IMR-90 (cell line): ENCODE results near the gene ACSS1. TPM values are rescaled to one million over a fixed set of nuclear protein-coding genes. Genes with fewer than 3 reads are reported as not detected.

ENCODE experiments used
- ATAC-seq: fragments of 200-7000 bp; cut with Tn5 transposase; 2 replicates; pipeline ENCODE4 v1.9.1; 2020; ENCODE audit warnings: low read depth, mild to moderate bottlenecking, moderate library complexity
- BruUV-seq: library from RNA; stranded (reverse); fragments of 400-500 nt; replicated peaks from 2 replicates; lab custom pipeline; 2021; lab: Mats Ljungman, UMichigan
- CTCF ChIA-PET: fragments of 300-600 bp; formaldehyde crosslinking; extraction: SDS; loops from one replicate; lab custom pipeline; 2021; ENCODE audit warnings: antibody characterized with exemption; lab: Yijun Ruan, JAX
- POLR2A ChIA-PET: fragments of 300-600 bp; sonication (Branson Sonifier 250); formaldehyde crosslinking; loops from one replicate; lab custom pipeline; 2022; ENCODE audit warnings: antibody characterized with exemption; ENCODE audit not compliant: unreplicated experiment; lab: Charles Lee
- DNase-seq: peaks from one replicate; pipeline ENCODE4 v3.0.0; 2013
- H2AFZ ChIP-seq: replicated peaks from 2 replicates; pipeline ENCODE3; 2013; ENCODE audit warnings: low read length, mild to moderate bottlenecking; ENCODE audit not compliant: poor library complexity
- H2AK5ac ChIP-seq: 2 replicates; pipeline ENCODE4 v1.6.1; 2013; ENCODE audit warnings: low read depth, low read length, inconsistent platforms
- H2AK9ac ChIP-seq: replicated peaks from 2 replicates; pipeline ENCODE3; 2013; ENCODE audit warnings: mild to moderate bottlenecking, low read depth, low read length, moderate library complexity; ENCODE audit not compliant: poor library complexity
- H2BK120ac ChIP-seq: 2 replicates; pipeline ENCODE4 v1.6.1; 2013; ENCODE audit warnings: low read depth, low read length, inconsistent platforms
- H2BK15ac ChIP-seq: 3 replicates; pipeline ENCODE4 v1.6.1; 2013; ENCODE audit warnings: low read depth, low read length, inconsistent platforms
- H2BK20ac ChIP-seq: 2 replicates; pipeline ENCODE4 v1.6.1; 2013; ENCODE audit warnings: low read depth, mild to moderate bottlenecking, inconsistent platforms, low read length, moderate library complexity
- H2BK5ac ChIP-seq: 2 replicates; pipeline ENCODE4 v1.6.1; 2013; ENCODE audit warnings: mild to moderate bottlenecking, low read depth, low read length, inconsistent platforms; ENCODE audit not compliant: poor library complexity, severe bottlenecking
- H3K14ac ChIP-seq: replicated peaks from 2 replicates; pipeline ENCODE4 v1.6.1; 2013; ENCODE audit warnings: low read depth, low read length, inconsistent platforms
- H3K18ac ChIP-seq: 2 replicates; pipeline ENCODE4 v1.6.1; 2013; ENCODE audit warnings: low read depth, low read length, control low read depth
- H3K23ac ChIP-seq: 2 replicates; pipeline ENCODE4 v1.6.1; 2013; ENCODE audit warnings: low read depth, low read length, inconsistent platforms
- H3K27ac ChIP-seq: 2 replicates; pipeline ENCODE4 v1.5.1; 2013; ENCODE audit warnings: mild to moderate bottlenecking, control low read depth, low read length; ENCODE audit not compliant: insufficient read depth
- H3K27me3 ChIP-seq: 2 replicates; pipeline ENCODE4 v1.6.1; 2013; ENCODE audit warnings: low read length; ENCODE audit not compliant: control insufficient read depth, insufficient read depth
- H3K36me3 ChIP-seq: 2 replicates; pipeline ENCODE4 v1.6.1; 2013; ENCODE audit warnings: low read length, mixed read lengths; ENCODE audit not compliant: control insufficient read depth, insufficient read depth
- H3K4ac ChIP-seq: 2 replicates; pipeline ENCODE4 v1.6.1; 2013; ENCODE audit warnings: low read depth, low read length, inconsistent platforms
- H3K4me1 ChIP-seq: 2 replicates; pipeline ENCODE4 v1.6.1; 2013; ENCODE audit warnings: low read length, mixed read lengths; ENCODE audit not compliant: control insufficient read depth, insufficient read depth
- H3K4me2 ChIP-seq: 2 replicates; pipeline ENCODE4 v1.6.1; 2013; ENCODE audit warnings: low read depth, mild to moderate bottlenecking, control low read depth, low read length, moderate library complexity
- H3K4me3 ChIP-seq: 2 replicates; pipeline ENCODE4 v1.5.1; 2013; ENCODE audit warnings: low read depth, mild to moderate bottlenecking, control low read depth, low read length, moderate library complexity; ENCODE audit not compliant: insufficient read depth
- H3K56ac ChIP-seq: 2 replicates; pipeline ENCODE4 v1.6.1; 2013; ENCODE audit warnings: low read length, inconsistent platforms; ENCODE audit not compliant: insufficient read depth; ENCODE audit errors: extremely low read depth
- H3K79me1 ChIP-seq, 2 experiments: 2 replicates each; pipeline ENCODE4 v1.6.1; 2013; ENCODE audit warnings: low read length in 2 of 2, inconsistent platforms in 1 of 2, low read depth in 1 of 2
- H3K9ac ChIP-seq: 2 replicates; pipeline ENCODE4 v1.6.1; 2013; ENCODE audit warnings: low read depth, low read length, control low read depth
- H3K9me1 ChIP-seq: 2 replicates; pipeline ENCODE4 v1.6.1; 2013; ENCODE audit warnings: low read length, inconsistent platforms; ENCODE audit not compliant: insufficient read depth
- H3K9me3 ChIP-seq: 2 replicates; pipeline ENCODE4 v1.6.1; 2013; ENCODE audit warnings: low read length; ENCODE audit not compliant: control insufficient read depth, insufficient read depth
- H4K20me1 ChIP-seq: 2 replicates; pipeline ENCODE4 v1.6.1; 2013; ENCODE audit warnings: low read length, inconsistent platforms; ENCODE audit not compliant: insufficient read depth
- H4K5ac ChIP-seq: 2 replicates; pipeline ENCODE4 v1.6.1; 2013; ENCODE audit warnings: mild to moderate bottlenecking, low read depth, low read length, control low read depth
- H4K8ac ChIP-seq, 2 experiments: 2 replicates each; pipeline ENCODE4 v1.6.1; 2013; ENCODE audit warnings: low read depth in 2 of 2, low read length in 2 of 2, control low read depth in 1 of 2, inconsistent platforms in 1 of 2
- H4K91ac ChIP-seq: 2 replicates; pipeline ENCODE4 v1.6.1; 2013; ENCODE audit warnings: low read depth, low read length, inconsistent platforms; ENCODE audit not compliant: insufficient read depth
- CHD1 ChIP-seq: IDR thresholded peaks from 2 replicates; pipeline ENCODE4 v1.6.1; 2012; ENCODE audit warnings: low read depth, low read length, improper control_type of control experiment
- CTCF ChIP-seq: conservative IDR thresholded peaks from 2 replicates; pipeline ENCODE4 v1.5.1; 2012; ENCODE audit warnings: mild to moderate bottlenecking, low read depth, low read length, improper control_type of control experiment
- ELK1 ChIP-seq: fragments of 150-350 bp; IDR thresholded peaks from 2 replicates; pipeline ENCODE4 v1.6.1; 2016; ENCODE audit warnings: low read depth, mild to moderate bottlenecking, low read length, moderate library complexity, borderline replicate concordance
- FOS ChIP-seq: fragments of 150-350 bp; IDR thresholded peaks from 2 replicates; pipeline ENCODE4 v1.6.1; 2016; ENCODE audit warnings: low read depth, low read length
- MXI1 ChIP-seq: IDR thresholded peaks from 2 replicates; pipeline ENCODE4 v1.6.1; 2012; ENCODE audit warnings: low read depth, mild to moderate bottlenecking, low read length, moderate library complexity, borderline replicate concordance
- NFE2L2 ChIP-seq: fragments of 150-350 bp; IDR thresholded peaks from 2 replicates; pipeline ENCODE4 v1.6.1; 2016; ENCODE audit warnings: low read depth, mild to moderate bottlenecking, low read length
- RCOR1 ChIP-seq: IDR thresholded peaks from 2 replicates; pipeline ENCODE4 v1.6.1; 2012; ENCODE audit warnings: mild to moderate bottlenecking, low read length, improper control_type of control experiment; ENCODE audit not compliant: insufficient replicate concordance
- SMC3 ChIP-seq: fragments of 150-350 bp; IDR thresholded peaks from 2 replicates; pipeline ENCODE4 v1.6.1; 2016; ENCODE audit warnings: low read depth, mild to moderate bottlenecking, antibody characterized with exemption, low read length, moderate library complexity
- WGBS, 2 experiments: methylation state at CpG; one replicate each; pipeline versions ENCODE4 v1.1.5 to v1.1.7; 2013; ENCODE audit warnings: missing lambda C conversion rate in 2 of 2; ENCODE audit not compliant: insufficient read length in 1 of 2; ENCODE audit errors: extremely low coverage in 2 of 2; 5-methylcytosine and 5-hydroxymethylcytosine counted together
- dilution Hi-C: fragments of 300-500 bp; cut with HindIII; formaldehyde crosslinking; loops from one replicate; pipeline ENCODE4 v1.14.3; 2018; ENCODE audit warnings: low sequenced_read_pairs; ENCODE audit not compliant: unreplicated experiment
- in situ Hi-C: fragments of 300-500 bp; cut with MboI; formaldehyde crosslinking; loops from 3 replicates; pipeline ENCODE4 v1.14.3; 2019; ENCODE audit warnings: low sequenced_read_pairs, inconsistent platforms, mixed read lengths
- intact Hi-C: fragments of 100-400 bp; cut with micrococcal nuclease; formaldehyde crosslinking; loops from 2 replicates; pipeline ENCODE4 v1.10.0; 2022
- polyA plus RNA-seq, 3 experiments: library from polyadenylated mRNA; depleted of rRNA; stranded (reverse); fragments of >200 nt; gene quantifications; 2 replicates each; pipeline ENCODE4 v1.2.3, GENCODE V29; 2012; ENCODE audit warnings: low replicate concordance in 1 of 3
- total RNA-seq: library from RNA; depleted of rRNA; stranded (reverse); fragments of >200 nt; gene quantifications from 2 replicates; pipeline ENCODE4 v1.2.3, GENCODE V29; 2012

Gene ACSS1
- total and polyA plus RNA-seq, 2 of the 4 experiments (the other 2 are of a cell fraction) = 0.72 to 1.2 TPM

GRCh38 chr20:25099601-25100140 lies 41.7 kb upstream of the ACSS1 start:
- no peaks in the 10 kb centered on the region for H3K4me1 ChIP-seq
- no peak overlapping the region for H2BK5ac ChIP-seq
- H3K23ac ChIP-seq = no peak overlapping the region
- no peak overlapping the region for H4K91ac ChIP-seq
- WGBS, 2 experiments = 11% methylated on average over 1 of the region's 4 CpGs; no CpG with 5 or more reads in 1 of the 2 experiments
- intact Hi-C loops = no loop called here
- H2BK20ac ChIP-seq = no peak overlapping the region
- in situ Hi-C loops = no loop called here
- H2AK9ac ChIP-seq = no peak overlapping the region
- DNase-seq = no peak
- ATAC-seq = no peak
- H3K4me2 ChIP-seq = no peak overlapping the region
- H2BK15ac ChIP-seq = no peak overlapping the region
- no peaks in the 10 kb centered on the region for H3K79me1 ChIP-seq
- no peaks in the 10 kb centered on the region for H4K20me1 ChIP-seq
- no peak overlapping the region for H3K18ac ChIP-seq
- H3K9me3 ChIP-seq = no peaks in the 10 kb centered on the region
- no peaks in the 10 kb centered on the region for H3K9me1 ChIP-seq
- dilution Hi-C loops = no loop called here
- no peak overlapping the region for H2AK5ac ChIP-seq
- BruUV-seq = no TSS peak
- no peak overlapping the region for H3K4me3 ChIP-seq
- H3K27me3 ChIP-seq = peaks cover 16% of the 10 kb centered on the region
- ChIA-PET CTCF (no interaction called here), POLR2A (no interaction called here)
- no peak overlapping the region for H2BK120ac ChIP-seq
- no peak overlapping the region for H4K8ac ChIP-seq
- H3K27ac ChIP-seq = no peak overlapping the region
- H2AFZ ChIP-seq = no peak overlapping the region
- H3K9ac ChIP-seq = no peak overlapping the region
- TF ChIP-seq RCOR1 (no peak), NFE2L2 (no peak), MXI1 (no peak), ELK1 (no peak), CTCF (no peak), SMC3 (no peak), CHD1 (no peak), FOS (no peak)
- H3K36me3 ChIP-seq = no peaks in the 10 kb centered on the region
- no peak overlapping the region for H3K4ac ChIP-seq
- no peak overlapping the region for H3K14ac ChIP-seq
- no peak overlapping the region for H4K5ac ChIP-seq
- no peak overlapping the region for H3K56ac ChIP-seq
